SU-DHL-6 (cell line): ENCODE measurements around the gene TUBB6.

Source experiments
- EZH2phosphoT487 ChIP-seq: fragments of 200-600 bp; sonication (generic), shearing (Covaris generic); conservative IDR thresholded peaks from 2 replicates; pipeline ENCODE4 v1.6.1; 2018; ENCODE audit warnings: mild to moderate bottlenecking, antibody characterized with exemption, low read length, moderate library complexity, mixed read lengths
- TF ChIP-seq, protein P1 (sequence below): fragments of 200-600 bp; sonication (generic); IDR thresholded peaks from one replicate; pipeline ENCODE4 v1.5.1; 2017; ENCODE audit warnings: antibody characterized with exemption, mild to moderate bottlenecking, low read length, moderate library complexity; ENCODE audit not compliant: insufficient read depth, poor library complexity, severe bottlenecking

DNA sequence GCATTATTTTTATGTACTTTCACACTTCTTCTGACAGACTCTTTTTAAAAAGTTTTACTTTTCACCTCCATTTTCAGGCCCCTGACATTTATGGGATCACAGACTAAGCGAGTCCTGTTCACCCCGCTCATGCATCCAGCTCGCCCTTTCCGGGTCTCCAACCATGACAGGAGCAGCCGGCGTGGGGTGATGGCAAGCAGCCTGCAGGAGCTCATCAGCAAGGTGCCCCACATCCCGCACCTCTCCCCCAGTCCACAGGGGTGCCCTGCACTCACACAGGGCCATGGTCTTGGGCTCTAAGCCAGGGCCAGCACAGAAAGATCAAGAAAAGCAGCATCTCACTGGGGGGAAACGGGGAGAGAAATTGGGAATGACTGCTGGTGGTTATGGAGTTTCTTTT lies 45.3 kb upstream of the TUBB6 start:
- TF ChIP-seq, protein P1, sequence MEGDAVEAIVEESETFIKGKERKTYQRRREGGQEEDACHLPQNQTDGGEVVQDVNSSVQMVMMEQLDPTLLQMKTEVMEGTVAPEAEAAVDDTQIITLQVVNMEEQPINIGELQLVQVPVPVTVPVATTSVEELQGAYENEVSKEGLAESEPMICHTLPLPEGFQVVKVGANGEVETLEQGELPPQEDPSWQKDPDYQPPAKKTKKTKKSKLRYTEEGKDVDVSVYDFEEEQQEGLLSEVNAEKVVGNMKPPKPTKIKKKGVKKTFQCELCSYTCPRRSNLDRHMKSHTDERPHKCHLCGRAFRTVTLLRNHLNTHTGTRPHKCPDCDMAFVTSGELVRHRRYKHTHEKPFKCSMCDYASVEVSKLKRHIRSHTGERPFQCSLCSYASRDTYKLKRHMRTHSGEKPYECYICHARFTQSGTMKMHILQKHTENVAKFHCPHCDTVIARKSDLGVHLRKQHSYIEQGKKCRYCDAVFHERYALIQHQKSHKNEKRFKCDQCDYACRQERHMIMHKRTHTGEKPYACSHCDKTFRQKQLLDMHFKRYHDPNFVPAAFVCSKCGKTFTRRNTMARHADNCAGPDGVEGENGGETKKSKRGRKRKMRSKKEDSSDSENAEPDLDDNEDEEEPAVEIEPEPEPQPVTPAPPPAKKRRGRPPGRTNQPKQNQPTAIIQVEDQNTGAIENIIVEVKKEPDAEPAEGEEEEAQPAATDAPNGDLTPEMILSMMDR = no peak
- no peak for TF ChIP-seq EZH2phosphoT487
